Measurements from ENCODE around the gene RXRA.

Gene RXRA

DNA sequence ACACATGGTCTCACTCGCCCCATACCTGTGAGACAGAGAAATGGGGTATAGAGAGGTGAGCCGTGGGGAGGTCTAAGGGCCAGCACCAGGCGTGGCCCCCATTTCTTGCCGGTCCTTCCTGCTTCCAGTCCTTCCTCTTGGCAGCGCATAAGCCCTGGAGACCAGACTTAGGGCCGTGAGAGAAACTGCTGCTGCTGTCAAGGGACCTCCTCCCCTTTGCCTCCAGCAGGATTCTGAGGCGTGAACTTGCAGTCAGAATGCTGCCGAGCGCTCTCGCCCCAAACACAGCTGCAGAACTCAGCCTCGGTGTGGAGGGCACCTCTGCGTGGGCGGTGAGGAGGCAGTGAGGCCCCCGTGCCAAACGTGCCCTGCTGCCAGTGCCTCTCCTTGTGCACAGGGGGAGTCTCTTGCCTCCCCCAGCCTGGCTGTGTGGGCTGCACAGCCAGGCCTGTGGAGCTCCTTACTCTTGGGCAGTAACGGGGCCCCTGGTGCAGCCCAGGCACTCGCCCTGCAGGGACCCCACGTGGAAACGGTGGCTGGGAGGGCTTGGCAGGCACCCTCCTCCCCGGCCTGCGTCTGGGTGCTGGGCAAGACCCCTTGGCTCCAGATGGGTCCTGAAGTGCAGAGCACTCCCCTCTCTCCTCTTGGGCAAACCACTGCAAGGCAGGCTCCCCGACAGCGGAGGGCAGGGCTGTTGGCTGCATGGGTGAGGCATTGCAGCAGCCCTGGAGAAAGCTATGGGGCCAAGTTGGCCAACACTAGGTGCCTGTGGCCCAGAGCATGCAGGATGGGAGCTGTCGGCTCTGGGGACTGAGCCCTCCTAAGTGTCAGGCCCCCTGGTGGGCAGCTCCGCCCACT lies 85.4 kb downstream of the RXRA start:
- no peak for DNase-seq (ENCODE audit: low read depth in 3 of 3, low spot score in 1 of 3)

DNA sequence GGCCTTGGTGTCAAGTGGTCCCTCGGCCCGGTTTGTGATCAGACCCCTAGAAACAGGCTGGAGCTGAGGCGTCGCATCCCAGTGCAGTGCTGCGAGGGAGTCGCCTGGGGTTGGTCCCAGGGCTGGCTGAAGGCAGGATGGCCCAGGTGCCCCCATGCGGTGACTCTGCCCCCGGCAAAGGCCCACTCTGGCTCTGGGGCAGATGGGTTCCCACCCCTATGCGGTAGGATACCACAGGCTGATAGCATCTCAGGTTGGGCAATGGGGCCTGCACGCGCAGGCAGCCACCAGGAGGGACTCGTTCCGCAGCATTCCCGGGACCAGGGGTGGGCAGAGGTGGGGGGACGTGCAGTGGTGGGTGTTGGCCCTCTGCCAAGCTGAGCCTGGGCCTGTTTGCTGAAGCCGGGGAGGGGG lies 86.0 kb downstream of the RXRA start:
- no peak for DNase-seq (ENCODE audit: low read depth in 3 of 3, low spot score in 1 of 3)

DNA sequence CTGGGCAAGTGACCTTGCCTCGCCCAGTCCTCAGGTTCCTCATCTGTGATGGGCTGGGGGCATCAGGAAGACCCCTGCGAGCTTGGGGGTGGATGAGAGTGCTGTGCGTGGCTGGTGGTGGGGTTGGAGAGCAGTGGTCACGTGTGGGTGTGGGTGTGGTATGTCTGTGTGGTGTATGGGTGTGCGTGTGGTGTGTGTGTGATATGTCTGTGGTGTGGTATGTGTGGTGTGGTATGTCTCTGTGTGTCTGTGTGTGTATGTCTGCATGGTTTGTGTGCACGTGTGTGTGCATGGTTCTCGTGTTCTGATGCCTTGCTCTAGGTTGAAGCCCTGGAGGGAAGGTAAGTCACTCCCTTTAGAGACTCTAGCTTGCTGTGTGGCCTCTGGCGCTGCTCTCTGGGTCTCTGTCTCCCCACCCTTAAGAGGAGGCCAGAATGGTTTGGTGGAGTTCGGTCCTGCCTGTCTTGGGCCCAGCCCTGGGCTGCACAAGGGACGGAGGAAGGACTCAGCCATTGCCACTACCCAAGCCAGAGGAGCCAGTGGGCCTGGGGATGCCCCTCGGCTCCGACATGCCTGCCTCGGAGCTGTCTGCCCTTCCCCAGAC lies 87.0 kb downstream of the RXRA start:
- no peak for DNase-seq (ENCODE audit: low read depth in 3 of 3, low spot score in 1 of 3)

DNA sequence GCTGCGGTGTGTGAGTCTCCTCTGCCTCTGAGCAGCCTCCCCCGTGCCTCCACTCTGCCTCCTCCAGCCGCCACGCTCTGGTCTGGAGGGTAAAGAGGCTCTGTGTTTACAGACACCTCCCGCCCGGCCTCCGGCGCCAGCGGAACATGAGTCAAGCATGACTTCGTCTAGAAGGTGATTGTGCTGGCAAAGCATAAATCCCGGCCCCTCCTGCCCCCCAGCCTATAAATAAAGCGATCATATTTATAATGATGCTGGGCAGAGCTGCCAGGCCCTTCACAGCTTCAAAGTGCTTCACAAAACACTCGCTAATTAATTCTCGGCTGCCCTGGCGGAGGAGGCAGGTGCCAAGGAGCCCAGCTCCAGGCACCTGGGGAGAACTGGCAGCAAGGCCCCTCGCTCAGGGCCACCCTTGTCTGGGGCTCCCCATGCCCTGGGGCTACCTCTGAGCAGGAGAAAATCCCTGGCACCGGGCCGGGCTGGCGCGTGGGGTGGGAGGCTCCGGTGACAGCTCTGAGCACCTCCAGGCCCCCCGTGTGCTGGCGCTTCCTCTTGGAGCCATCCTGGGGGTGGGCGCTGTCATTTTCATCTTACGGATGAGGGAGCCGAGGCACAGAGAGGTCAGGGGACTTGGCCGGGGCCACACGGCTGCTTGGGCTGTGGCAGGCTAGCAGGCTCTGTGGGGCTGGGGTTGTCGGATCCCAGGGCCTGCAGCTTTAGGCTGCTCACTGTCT lies 87.8 kb downstream of the RXRA start:
- DNase-seq (ENCODE audit: low read depth in 3 of 3, low spot score in 1 of 3): no peak

DNA sequence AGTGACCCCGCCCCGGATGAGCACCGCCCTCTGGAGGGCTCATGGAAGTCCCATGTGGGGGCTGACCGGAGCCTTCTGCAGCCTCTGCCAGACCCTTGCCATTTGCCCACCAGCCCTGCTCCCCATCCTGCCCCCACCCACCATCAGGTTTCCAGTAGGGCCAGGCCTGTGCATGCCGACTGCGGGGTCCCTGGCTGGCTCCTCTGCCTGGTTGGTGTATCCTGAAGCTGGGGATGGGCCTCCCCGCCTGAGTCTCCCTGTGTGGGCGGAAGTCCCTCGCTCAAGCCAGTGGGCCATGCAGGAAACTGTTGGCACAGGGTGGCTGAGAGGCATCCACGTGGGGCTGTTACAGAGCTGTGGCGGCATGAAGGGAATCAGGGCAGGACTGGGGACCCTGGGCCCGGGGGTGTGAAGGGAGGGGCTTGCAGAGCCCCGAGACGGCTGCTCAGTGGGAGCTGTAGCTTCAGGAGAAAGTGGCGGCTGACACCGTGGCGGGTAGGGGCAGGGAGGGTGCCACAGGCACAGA lies 88.7 kb downstream of the RXRA start:
- DNase-seq (ENCODE audit: low read depth in 3 of 3, low spot score in 1 of 3): no peak

DNA sequence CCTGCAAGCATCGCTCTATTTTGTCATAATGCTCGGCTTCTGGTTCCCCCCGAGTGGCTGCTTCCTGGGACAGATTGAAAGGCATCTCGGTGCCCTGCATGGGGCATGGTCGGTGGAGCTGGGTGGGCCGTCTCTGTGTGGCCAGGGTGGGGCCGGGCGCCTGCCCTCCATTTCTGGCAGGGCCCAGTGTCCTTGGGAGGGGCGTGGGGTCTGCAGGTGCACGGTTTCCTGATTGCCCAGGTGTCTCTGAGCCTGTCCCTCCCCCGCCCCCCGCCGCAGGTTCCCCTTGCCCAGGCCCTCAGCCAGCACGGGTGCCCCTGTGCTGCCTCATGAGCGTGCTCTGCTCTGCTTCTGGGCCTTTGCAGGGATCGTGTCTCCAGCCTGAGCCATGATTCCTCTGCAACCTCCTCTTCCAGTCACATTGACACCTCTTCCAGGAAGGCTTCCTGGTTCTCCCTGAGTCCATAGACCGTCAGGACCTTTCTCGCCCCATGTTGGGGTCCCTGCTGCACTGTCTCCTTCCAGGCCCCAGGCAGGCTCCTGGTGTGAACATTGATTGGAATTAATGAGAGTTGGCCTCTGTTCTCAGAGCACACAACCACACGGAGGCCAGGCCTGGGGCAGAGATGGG lies 90.2 kb downstream of the RXRA start:
- no peak for DNase-seq (ENCODE audit: low read depth in 3 of 3, low spot score in 1 of 3)

DNA sequence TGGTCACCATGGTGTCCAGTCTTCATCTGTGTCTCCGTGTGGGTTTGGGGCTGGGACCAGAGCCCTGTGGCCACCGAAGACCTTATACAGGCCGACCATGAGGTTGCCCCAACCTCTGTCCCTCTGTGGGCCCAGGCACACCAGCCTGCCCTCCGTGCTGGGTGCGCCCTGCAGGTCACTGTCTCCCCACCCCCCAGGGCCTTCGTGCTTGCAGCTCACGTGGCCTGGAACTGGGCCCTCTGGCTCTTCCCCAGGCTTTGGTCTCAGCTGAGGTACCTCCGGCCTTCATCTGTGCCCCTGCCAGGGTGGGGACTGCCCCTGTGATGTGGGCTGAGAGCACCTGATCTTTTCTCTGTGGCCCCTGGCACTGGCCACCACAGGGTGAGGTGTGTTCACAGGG lies 92.1 kb downstream of the RXRA start:
- DNase-seq (ENCODE audit: low read depth in 3 of 3, low spot score in 1 of 3): no peak

DNA sequence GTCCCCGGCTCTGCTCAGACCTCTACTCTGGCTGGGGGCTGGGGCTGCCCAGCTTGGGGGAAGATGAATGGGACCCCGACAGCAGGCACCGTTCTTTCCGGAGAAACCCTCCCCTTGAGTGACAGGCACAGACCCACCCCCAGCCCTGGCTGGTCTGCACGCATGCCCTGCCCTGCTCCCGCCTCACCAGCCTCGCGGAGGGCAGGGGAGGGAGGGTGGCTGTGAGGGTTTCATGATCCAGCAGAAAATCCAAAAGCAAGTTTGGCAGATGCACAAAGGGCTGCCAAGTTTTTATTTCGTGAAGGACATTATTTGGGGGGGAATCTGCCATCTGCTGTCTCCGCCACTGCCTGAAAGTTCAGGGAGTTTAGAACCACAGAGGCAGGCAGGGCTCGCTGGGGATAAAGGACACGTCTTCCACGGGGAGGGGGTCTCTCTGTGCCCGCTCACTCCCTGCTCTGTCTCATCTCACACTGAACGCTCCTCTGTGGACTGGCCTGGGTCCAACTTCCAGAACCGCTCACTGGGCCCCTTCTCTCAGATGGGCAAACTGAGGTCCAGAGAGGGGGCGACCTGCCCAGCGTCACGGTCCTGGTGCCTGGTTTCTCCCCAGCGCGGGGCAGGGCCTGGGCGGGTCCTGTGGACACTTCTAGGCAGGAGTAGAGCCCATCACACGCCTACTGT lies 92.9 kb downstream of the RXRA start:
- DNase-seq (ENCODE audit: low read depth in 3 of 3, low spot score in 1 of 3): no peak

DNA sequence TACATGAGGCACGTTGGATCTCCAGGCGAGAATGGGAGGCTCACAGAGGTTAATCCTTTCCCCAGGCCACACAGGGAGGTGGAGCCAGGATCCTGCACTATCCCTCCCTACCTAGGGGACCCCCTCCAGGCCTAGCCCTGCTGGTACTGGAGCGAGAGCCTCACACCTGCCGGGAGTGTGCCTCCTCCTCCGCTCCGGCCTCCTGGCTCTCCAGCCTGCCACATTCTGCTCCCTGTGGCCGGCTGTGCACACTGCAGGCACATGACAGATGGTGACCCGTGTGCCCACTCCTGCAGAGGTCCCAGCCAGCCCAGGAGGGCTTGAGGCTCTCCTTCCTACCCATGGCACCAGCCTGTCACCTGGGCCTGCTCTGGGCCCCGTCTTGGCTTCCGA lies 93.4 kb downstream of the RXRA start:
- DNase-seq (ENCODE audit: low read depth in 3 of 3, low spot score in 1 of 3): no peak

DNA sequence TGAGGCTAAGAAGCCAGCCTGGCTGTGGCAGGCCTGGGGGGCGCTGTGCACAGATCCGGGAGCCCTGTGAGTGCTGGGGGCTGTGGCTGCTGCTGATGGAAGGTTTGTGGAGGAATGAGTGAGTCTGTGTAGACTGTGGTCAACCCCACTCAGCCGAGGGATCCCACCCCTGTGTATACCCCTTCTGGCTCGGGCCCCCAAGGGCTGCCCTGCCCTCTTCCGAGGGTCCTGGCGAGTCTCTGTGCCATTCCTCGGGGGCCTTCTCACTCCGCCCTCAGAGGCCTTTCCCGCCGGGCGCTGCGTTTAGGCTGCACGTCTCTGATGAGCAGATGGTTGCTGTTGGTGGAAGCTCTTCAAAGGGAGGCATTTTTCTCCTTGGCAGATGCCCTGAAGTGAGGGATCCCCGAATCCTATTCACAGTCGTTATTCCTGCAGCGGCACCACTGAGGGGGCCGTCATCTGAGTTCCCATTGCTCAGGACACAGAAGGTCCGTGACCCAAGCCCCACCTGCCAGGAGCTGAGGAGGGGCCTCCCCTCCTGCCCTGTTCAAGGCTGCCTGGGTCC lies 94.1 kb downstream of the RXRA start:
- no peak for DNase-seq (ENCODE audit: low read depth in 3 of 3, low spot score in 1 of 3)

DNA sequence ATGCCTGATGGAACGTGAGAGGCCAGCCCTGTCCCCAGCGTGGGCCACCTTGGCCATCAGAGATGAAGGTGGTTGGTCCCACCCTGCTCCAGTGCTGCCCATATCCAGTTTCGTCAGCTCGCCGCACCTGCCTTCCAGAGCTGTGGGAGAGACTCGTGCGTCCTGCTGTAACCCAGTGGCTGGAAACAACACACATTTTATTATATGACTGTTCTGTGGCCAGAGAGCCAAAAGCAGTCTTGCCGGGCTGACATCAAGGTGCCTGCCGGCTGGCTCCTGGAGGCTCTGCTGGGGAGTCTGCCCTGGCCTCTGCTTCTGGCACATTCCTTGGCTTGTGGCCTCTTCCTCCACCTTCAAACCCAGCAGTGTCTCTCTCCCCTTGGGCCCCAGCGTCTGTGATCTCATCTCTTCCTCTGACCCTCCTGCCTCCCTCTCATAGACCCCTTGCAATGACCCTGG lies 94.7 kb downstream of the RXRA start:
- no peak for DNase-seq (ENCODE audit: low read depth in 3 of 3, low spot score in 1 of 3)

DNA sequence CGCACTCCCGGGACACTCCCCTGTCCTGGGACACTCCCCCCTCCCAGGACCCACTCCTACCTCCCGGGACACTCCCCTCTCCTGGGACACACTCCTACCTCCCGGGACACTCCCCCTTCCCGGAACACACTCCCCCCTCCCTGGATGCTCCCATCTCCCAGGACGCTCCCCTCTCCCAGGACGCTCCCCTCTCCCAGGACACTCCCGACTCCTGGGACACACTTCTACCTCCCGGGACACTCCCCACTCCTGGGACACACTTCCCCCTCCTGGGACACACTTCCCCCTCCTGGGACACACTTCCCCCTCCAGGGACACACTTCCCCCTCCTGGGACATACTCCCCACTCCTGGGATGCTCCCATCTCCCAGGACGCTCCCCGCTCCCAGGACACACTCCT lies 95.6 kb downstream of the RXRA start:
- DNase-seq (ENCODE audit: low read depth in 3 of 3, low spot score in 1 of 3): no peak

DNA sequence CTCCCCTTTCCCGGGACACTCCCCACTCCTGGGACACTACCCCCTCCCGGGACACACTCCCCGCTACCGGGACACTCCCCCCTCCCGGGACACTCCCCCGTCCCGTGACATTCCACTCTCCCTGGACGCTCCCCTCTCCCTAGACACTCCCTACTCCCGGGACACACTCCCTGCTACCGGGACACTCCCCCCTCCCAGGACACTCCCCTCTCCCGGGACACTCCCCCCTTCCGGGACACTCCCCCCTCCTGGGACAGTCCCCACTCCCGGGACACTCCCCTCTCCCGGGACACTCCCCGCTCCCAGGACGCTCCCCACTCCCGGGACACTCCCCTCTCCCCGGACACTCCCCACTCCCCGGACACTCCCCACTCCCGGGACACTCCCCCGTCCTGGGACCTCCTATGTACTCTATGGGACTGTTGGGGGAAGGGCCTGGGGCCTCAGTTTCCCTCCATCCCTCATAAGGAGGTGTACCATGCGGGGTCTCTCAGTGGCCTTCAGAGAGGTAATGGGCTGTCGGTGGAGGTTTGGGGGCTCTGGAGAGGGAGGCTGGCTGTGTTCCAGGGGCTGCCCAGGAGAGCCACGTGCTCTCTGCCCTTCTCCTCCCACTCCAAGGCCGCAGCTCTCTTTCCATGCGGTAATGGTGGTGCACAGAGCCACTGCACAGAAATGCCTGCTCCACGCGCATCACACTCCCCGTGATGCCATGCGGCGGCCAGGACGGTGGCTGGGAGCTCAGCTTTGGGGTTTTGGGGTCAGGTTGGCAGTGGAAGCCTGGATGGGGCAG lies 96.2 kb downstream of the RXRA start:
- no peak for DNase-seq (ENCODE audit: low read depth in 3 of 3, low spot score in 1 of 3)

DNA sequence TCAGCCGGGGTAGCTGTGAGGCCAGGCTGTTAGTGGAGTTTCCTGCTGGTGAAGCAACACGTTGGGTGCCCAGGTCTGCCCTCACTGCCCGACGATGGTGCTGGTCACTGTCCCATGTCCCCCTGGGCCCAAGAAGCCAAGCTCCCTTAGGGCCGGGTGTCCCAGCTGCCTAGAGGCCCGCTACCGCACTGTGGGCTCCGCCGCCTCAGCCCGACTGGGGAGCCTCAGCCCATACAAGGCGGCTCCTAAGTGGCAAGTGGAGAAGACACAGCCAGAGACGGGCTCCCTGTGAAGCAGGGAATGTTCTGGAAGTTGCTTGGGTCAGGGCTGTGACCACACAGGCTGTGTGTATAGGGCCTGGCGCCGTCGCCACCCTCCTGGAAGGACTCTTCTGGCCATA lies 96.9 kb downstream of the RXRA start:
- no peak for DNase-seq (ENCODE audit: low read depth in 3 of 3, low spot score in 1 of 3)

DNA sequence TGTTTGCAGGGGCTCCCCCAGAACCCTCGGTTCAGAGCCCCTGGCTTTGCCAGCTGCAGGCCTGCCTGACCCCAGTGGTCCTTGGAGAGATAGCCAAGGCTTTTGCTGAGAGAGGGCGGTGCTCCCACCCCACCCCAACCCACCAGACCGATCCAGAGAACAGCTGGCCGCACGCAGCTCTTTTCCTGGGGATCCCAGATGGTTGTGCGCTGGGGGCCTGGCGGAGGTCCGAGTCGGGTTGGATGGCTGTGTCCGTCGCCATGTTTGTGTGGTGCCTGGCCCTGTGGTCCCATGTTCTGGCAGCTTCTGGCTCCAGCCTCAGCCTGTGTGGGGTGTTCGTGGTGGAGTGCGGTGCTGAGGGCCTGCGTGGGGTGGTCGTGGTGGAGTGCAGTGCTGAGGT lies 97.5 kb downstream of the RXRA start:
- no peak for DNase-seq (ENCODE audit: low read depth in 3 of 3, low spot score in 1 of 3)

DNA sequence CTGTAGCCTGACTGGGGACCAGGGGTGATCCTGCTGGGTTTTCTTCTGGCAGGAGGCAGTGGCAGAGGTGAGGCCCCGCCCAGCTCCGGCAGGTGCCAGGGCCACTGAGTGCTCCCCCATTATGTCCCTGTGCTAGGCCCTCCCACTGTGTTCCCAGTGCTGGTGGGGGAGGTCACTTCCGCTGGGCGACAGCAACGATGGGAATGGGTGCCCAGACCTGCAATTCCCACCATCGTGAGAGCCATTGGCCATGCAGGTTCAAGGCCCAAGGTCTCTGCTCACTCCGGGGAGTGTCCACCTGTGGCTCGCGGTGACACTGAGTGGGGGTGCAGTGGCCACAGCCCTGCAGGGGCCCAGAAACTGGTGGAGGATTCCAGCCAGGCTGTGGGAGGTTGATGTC lies 98.6 kb downstream of the RXRA start:
- no peak for DNase-seq (ENCODE audit: low read depth in 3 of 3, low spot score in 1 of 3)

DNA sequence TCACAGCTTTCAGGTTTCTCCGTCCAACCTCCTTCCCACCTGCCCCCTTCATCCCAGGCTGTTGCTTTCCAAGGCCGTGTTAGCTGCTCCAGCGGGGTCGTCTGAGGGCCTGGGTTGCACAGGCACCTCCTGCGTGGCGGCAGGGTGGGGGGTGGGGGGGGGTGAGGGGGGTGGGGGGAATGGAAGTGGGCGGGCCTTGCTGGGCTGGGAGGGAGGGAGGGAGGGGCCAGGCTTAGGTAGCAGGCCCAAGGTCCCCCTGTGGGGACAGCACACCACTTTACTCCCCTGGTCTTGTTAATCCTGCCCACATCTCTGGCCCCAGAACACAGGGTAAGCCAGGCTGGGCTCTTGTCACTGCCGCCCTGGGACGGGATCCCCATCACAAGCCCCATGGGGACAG lies 99.1 kb downstream of the RXRA start:
- DNase-seq (ENCODE audit: low read depth in 3 of 3, low spot score in 1 of 3): no peak

DNA sequence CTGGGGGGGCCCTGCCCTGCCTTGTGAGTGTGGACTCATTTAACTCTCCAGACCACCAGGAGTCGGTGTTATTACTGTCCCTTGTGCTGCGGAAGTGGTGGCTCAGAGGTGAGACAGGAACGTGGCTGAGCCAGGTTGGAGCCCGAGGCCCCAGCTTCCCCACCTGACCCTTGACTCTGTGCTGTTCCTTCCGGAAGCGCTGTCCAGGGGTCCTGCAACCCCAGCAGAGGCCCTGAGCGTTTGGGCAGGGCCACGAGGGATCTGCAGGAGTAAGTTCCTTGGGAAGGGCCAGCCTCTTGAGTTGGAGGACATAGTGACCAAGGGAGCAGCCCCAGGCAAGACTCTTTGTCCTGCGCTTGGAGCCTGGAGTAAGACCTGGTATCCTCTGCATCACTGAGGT lies 99.6 kb downstream of the RXRA start:
- DNase-seq (ENCODE audit: low read depth in 3 of 3, low spot score in 1 of 3): no peak

DNA sequence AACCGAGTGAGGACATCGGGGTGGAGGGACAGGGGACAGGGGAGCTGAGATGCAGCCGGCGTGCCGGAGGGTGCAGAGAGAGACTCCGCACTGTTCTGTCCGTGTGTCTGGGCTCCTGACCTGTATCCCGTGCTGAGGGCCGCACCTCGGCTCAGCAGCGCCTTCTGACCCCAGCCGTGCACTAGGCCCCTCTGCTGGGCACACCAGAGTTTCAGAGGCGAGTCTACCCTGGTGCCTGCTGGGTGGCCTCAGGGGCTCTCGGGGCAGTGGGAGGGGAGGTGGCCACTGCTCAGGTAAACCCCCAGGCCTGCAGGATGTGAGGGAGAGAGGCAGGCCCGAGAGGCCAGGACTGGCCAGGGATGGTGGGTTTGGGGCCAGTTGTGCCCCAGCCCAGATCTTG lies 100.2 kb downstream of the RXRA start:
- DNase-seq (ENCODE audit: low read depth in 3 of 3, low spot score in 1 of 3): no peak
